ENCODE data around the gene GNAZ.

Gene GNAZ

DNA sequence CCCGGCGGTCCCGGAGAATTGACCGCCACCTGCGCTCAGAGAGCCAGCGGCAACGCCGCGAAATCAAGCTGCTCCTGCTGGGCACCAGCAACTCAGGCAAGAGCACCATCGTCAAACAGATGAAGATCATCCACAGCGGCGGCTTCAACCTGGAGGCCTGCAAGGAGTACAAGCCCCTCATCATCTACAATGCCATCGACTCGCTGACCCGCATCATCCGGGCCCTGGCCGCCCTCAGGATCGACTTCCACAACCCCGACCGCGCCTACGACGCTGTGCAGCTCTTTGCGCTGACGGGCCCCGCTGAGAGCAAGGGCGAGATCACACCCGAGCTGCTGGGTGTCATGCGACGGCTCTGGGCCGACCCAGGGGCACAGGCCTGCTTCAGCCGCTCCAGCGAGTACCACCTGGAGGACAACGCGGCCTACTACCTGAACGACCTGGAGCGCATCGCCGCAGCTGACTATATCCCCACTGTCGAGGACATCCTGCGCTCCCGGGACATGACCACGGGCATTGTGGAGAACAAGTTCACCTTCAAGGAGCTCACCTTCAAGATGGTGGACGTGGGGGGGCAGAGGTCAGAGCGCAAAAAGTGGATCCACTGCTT lies 25.5 kb downstream of the GNAZ start:
- no peak for DNase-seq (ENCODE audit: low read depth, low spot score)
- no peak overlapping the region for H3K4me3 ChIP-seq (ENCODE audit: low read depth, low read length)
- CTCF ChIA-PET = interaction anchor here (1.2 kb wide), 1 partner anchor 32 kb away, joined by 5 read pairs; no protein-coding TSS in a partner anchor
- no peak for TF ChIP-seq CTCF (IDR thresholded peaks at IDR 0.05; ENCODE audit: insufficient read depth, low read length, missing control alignments)
- POLR2A ChIA-PET = no interaction called here

GRCh38 chr22:23097412-23098229 lies 27.3 kb downstream of the GNAZ start:
- H3K4me3 ChIP-seq (ENCODE audit: low read depth, low read length) = no peak overlapping the region
- ChIA-PET CTCF (no interaction called here), POLR2A (no interaction called here)
- DNase-seq (ENCODE audit: low read depth, low spot score) = no peak
- TF ChIP-seq CTCF (IDR thresholded peaks at IDR 0.05; ENCODE audit: insufficient read depth, low read length, missing control alignments) = no peak

DNA sequence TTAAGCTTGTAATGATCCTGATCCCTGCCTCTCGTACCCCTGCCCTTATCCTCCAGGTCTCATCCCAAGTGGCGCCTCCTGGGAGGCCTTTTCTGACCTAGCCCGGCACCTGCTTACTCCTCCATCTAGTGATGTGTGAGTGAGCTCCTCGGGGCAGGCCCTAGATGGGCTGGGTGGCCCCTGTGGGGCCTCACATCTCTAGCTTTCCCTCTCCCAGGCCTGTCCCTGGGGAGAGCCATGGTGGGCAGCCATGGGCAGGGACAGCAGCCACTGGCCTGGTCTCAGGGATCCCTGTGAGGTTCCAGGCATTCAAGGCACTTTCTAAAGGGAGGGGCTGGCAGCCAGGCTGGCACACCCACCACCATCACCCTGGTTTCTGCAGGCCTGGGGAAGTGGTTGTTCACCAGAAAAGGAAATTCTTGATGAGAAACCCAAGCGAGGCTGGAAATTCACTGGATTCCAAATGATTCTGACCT lies 27.9 kb downstream of the GNAZ start:
- no peak for DNase-seq (ENCODE audit: low read depth, low spot score)
- ChIA-PET POLR2A (no interaction called here), CTCF (no interaction called here)
- TF ChIP-seq CTCF (IDR thresholded peaks at IDR 0.05; ENCODE audit: insufficient read depth, low read length, missing control alignments) = no peak
- H3K4me3 ChIP-seq (ENCODE audit: low read depth, low read length) = no peak overlapping the region

- DNase-seq (ENCODE audit: low read depth, low spot score) = no peak
- H3K4me3 ChIP-seq (ENCODE audit: low read depth, low read length) = no peak overlapping the region
- TF ChIP-seq CTCF (IDR thresholded peaks at IDR 0.05; ENCODE audit: insufficient read depth, low read length, missing control alignments) = no peak
- CTCF ChIA-PET = no interaction called here
- POLR2A ChIA-PET = no interaction called here
Observed at GRCh38 chr22:23098718-23099530, 28.6 kb downstream of the GNAZ start.

- H3K4me3 ChIP-seq (ENCODE audit: low read depth, low read length) = no peak overlapping the region
- POLR2A ChIA-PET = no interaction called here
- CTCF ChIA-PET = interaction anchor here (1.1 to 1.7 kb wide), 2 partner anchors 30 to 140 kb away, joined by 3 to 6 read pairs; no protein-coding TSS in a partner anchor
- TF ChIP-seq CTCF (IDR thresholded peaks at IDR 0.05; ENCODE audit: insufficient read depth, low read length, missing control alignments) = no peak
- no peak for DNase-seq (ENCODE audit: low read depth, low spot score)
Observed at GRCh38 chr22:23099531-23099804, 29.1 kb downstream of the GNAZ start.

Measured in AG04449 (cell line).